H9 (cell line): ENCODE data around the gene SLC38A9. TPM values are rescaled to one million over a fixed set of nuclear protein-coding genes. Genes with fewer than 3 reads are reported as not detected.

ENCODE experiments used
- DNase-seq: peaks from one replicate; pipeline ENCODE4 v3.0.0-alpha.2; 2017
- H2AFZ ChIP-seq: one replicate; pipeline ENCODE4 v1.6.1; 2013; ENCODE audit warnings: mild to moderate bottlenecking, low read length, control low read depth, moderate library complexity
- H2AK5ac ChIP-seq: 2 replicates; pipeline ENCODE4 v1.6.1; 2013; ENCODE audit warnings: low read length, control low read depth, mixed read lengths; ENCODE audit not compliant: insufficient read length
- H2BK120ac ChIP-seq: one replicate; pipeline ENCODE4 v1.6.1; 2013; ENCODE audit warnings: low read depth, mild to moderate bottlenecking, low read length, control low read depth, inconsistent platforms; ENCODE audit not compliant: poor library complexity, severe bottlenecking
- H2BK12ac ChIP-seq: 2 replicates; pipeline ENCODE4 v1.6.1; 2013; ENCODE audit warnings: low read length, control low read depth, mixed read lengths, low read depth; ENCODE audit not compliant: insufficient read length
- H2BK15ac ChIP-seq: 2 replicates; pipeline ENCODE4 v1.6.1; 2013; ENCODE audit warnings: low read depth, low read length, control low read depth
- H2BK20ac ChIP-seq: one replicate; pipeline ENCODE4 v1.6.1; 2013; ENCODE audit warnings: low read depth, mild to moderate bottlenecking, low read length, control low read depth, inconsistent platforms; ENCODE audit not compliant: poor library complexity, severe bottlenecking
- H2BK5ac ChIP-seq: 2 replicates; pipeline ENCODE4 v1.6.1; 2013; ENCODE audit warnings: low read length, control low read depth, mixed read lengths; ENCODE audit not compliant: insufficient read length
- H3K14ac ChIP-seq: 2 replicates; pipeline ENCODE4 v1.6.1; 2013; ENCODE audit warnings: low read length, control low read depth; ENCODE audit not compliant: insufficient read depth
- H3K18ac ChIP-seq: 2 replicates; pipeline ENCODE4 v1.6.1; 2013; ENCODE audit warnings: low read depth, mild to moderate bottlenecking, mixed read lengths, low read length, control low read depth; ENCODE audit not compliant: insufficient read length
- H3K23ac ChIP-seq: 2 replicates; pipeline ENCODE4 v1.6.1; 2013; ENCODE audit warnings: low read length, control low read depth, mixed read lengths, low read depth; ENCODE audit not compliant: insufficient read length
- H3K23me2 ChIP-seq: 2 replicates; pipeline ENCODE4 v1.6.1; 2013; ENCODE audit warnings: low read depth, mild to moderate bottlenecking, mixed read lengths, low read length, control low read depth; ENCODE audit not compliant: insufficient read length, poor library complexity, severe bottlenecking
- H3K27ac ChIP-seq: 2 replicates; pipeline ENCODE4 v1.5.1; 2013; ENCODE audit warnings: low read length, control low read depth, mixed read lengths, low read depth; ENCODE audit not compliant: insufficient read length
- H3K27me3 ChIP-seq: 2 replicates; pipeline ENCODE4 v1.6.1; 2013; ENCODE audit warnings: low read length, control low read depth, inconsistent platforms; ENCODE audit not compliant: insufficient read depth
- H3K4ac ChIP-seq: 2 replicates; pipeline ENCODE4 v1.6.1; 2013; ENCODE audit warnings: low read depth, mild to moderate bottlenecking, control low read depth, inconsistent platforms, low read length, moderate library complexity
- H3K4me1 ChIP-seq: 2 replicates; pipeline ENCODE4 v1.6.1; 2013; ENCODE audit warnings: low read length, control low read depth, inconsistent platforms; ENCODE audit not compliant: insufficient read depth
- H3K4me2 ChIP-seq: 2 replicates; pipeline ENCODE4 v1.6.1; 2013; ENCODE audit warnings: low read length, control low read depth, mixed read lengths; ENCODE audit not compliant: insufficient read length, insufficient read depth
- H3K56ac ChIP-seq: 2 replicates; pipeline ENCODE4 v1.6.1; 2013; ENCODE audit warnings: low read depth, mild to moderate bottlenecking, mixed read lengths, low read length, control low read depth; ENCODE audit not compliant: insufficient read length
- H3K79me1 ChIP-seq: 2 replicates; pipeline ENCODE4 v1.6.1; 2013; ENCODE audit warnings: low read depth, mild to moderate bottlenecking, moderate library complexity, low read length, control low read depth, inconsistent platforms; ENCODE audit not compliant: insufficient read depth, poor library complexity, severe bottlenecking
- H3K79me2 ChIP-seq: 2 replicates; pipeline ENCODE4 v1.6.1; 2013; ENCODE audit warnings: low read length, control low read depth, inconsistent platforms; ENCODE audit not compliant: insufficient read depth
- H3K9ac ChIP-seq: 2 replicates; pipeline ENCODE4 v1.6.1; 2013; ENCODE audit warnings: low read length, control low read depth, mixed read lengths; ENCODE audit not compliant: insufficient read length; ENCODE audit errors: extremely low read depth
- H3K9me3 ChIP-seq: one replicate; pipeline ENCODE4 v1.6.1; 2013; ENCODE audit warnings: low read depth, low read length, inconsistent platforms; ENCODE audit not compliant: control insufficient read depth
- H3T11ph ChIP-seq: one replicate; pipeline ENCODE4 v1.6.1; 2013; ENCODE audit warnings: mild to moderate bottlenecking, low read length, control low read depth, inconsistent platforms
- H4K20me1 ChIP-seq: one replicate; pipeline ENCODE4 v1.6.1; 2013; ENCODE audit not compliant: control insufficient read depth, insufficient read length, insufficient read depth
- H4K5ac ChIP-seq: 2 replicates; pipeline ENCODE4 v1.6.1; 2013; ENCODE audit warnings: low read depth, mild to moderate bottlenecking, mixed read lengths, low read length, control low read depth; ENCODE audit not compliant: insufficient read length
- H4K8ac ChIP-seq: replicated peaks from 2 replicates; pipeline ENCODE4 v1.6.1; 2013; ENCODE audit warnings: low read length, control low read depth, mixed read lengths, low read depth; ENCODE audit not compliant: insufficient read length
- H4K91ac ChIP-seq: 2 replicates; pipeline ENCODE4 v1.6.1; 2013; ENCODE audit warnings: low read depth, mild to moderate bottlenecking, moderate library complexity, mixed read lengths, low read length, control low read depth; ENCODE audit not compliant: insufficient read length
- H3K27ac Mint-ChIP-seq, 3 experiments: 2 replicates in 2 of 3; 3 replicates in 1 of 3; pipeline ENCODE4 v1.8.0; 2020 to 2021; ENCODE audit warnings: mixed read lengths in 3 of 3, mild to moderate bottlenecking in 1 of 3, moderate library complexity in 1 of 3
- H3K27me3 Mint-ChIP-seq: 2 replicates; pipeline ENCODE4 v1.8.0; 2021; ENCODE audit warnings: low read depth, mild to moderate bottlenecking, moderate library complexity, mixed read lengths
- H3K36me3 Mint-ChIP-seq, 3 experiments: 2 replicates in 2 of 3; 3 replicates in 1 of 3; pipeline ENCODE4 v1.8.0; 2020 to 2021; ENCODE audit warnings: low read depth in 3 of 3, mixed read lengths in 3 of 3; ENCODE audit not compliant: insufficient read depth in 1 of 3
- H3K4me1 Mint-ChIP-seq, 2 experiments: 2 replicates each; pipeline ENCODE4 v1.8.0; 2020; ENCODE audit warnings: mixed read lengths in 2 of 2
- H3K4me3 Mint-ChIP-seq, 2 experiments: 2 replicates in 1 of 2; 3 replicates in 1 of 2; pipeline ENCODE4 v1.8.0; 2020 to 2021; ENCODE audit warnings: mild to moderate bottlenecking in 2 of 2, mixed read lengths in 2 of 2, moderate library complexity in 1 of 2
- H3K9me3 Mint-ChIP-seq, 2 experiments: 2 replicates in 1 of 2; 3 replicates in 1 of 2; pipeline ENCODE4 v1.8.0; 2020; ENCODE audit warnings: mild to moderate bottlenecking in 2 of 2, mixed read lengths in 2 of 2, moderate library complexity in 1 of 2
- CTCF ChIP-seq: fragments of 200-600 bp; sonication (generic); conservative IDR thresholded peaks from 3 replicates; pipeline ENCODE4 v1.8.0; 2021; ENCODE audit warnings: antibody characterized with exemption, mild to moderate bottlenecking
- total RNA-seq: library from RNA; stranded (reverse); gene quantifications from 2 replicates; pipeline ENCODE4 v1.2.1, GENCODE V29; 2021

The SLC38A9 gene
- total RNA-seq, 1 experiment from 2014 or later: 48.5 TPM

GRCh38 chr5:55610542-55610941 lies 101.6 kb downstream of the SLC38A9 start:
- H3K9me3 Mint-ChIP-seq: peaks cover 12 to 16% of the 10 kb centered on the region in 2 experiments; a peak in 4 of 5 replicates
- H3K4me1 Mint-ChIP-seq: peaks cover 6 to 7% of the 10 kb centered on the region in 2 experiments
- Histone ChIP-seq H3K23me2 (no peaks in the 10 kb centered on the region), H3K14ac (no peak overlapping the region), H2AK5ac (no peak overlapping the region), H3K9ac (no peak overlapping the region), H2BK120ac (no peak overlapping the region), H3K18ac (no peak overlapping the region), H3K9me3 (no peaks in the 10 kb centered on the region), H2BK5ac (no peak overlapping the region), H4K5ac (no peak overlapping the region), H4K91ac (no peak overlapping the region), H3K56ac (no peak overlapping the region), H3K4me2 (no peak overlapping the region), H3K4me1 (no peaks in the 10 kb centered on the region), H2BK20ac (no peak overlapping the region), H3K79me1 (no peaks in the 10 kb centered on the region), H2BK12ac (no peak overlapping the region), H3K27me3 (no peaks in the 10 kb centered on the region), H3K4ac (no peak overlapping the region), H4K8ac (no peak overlapping the region), H3T11ph (no peak overlapping the region), H2AFZ (no peak overlapping the region), H3K79me2 (no peaks in the 10 kb centered on the region), H3K27ac (no peak overlapping the region), H4K20me1 (no peaks in the 10 kb centered on the region), H2BK15ac (no peak overlapping the region), H3K23ac (no peak overlapping the region)
- peaks cover 2 to 21% (median 15%) of the 10 kb centered on the region in 3 experiments for H3K36me3 Mint-ChIP-seq
- H3K4me3 Mint-ChIP-seq: no peak overlapping the region
- H3K27me3 Mint-ChIP-seq: no peaks in the 10 kb centered on the region
- H3K27ac Mint-ChIP-seq: no peak overlapping the region; a peak in 1 of 7 replicates
- TF ChIP-seq CTCF: no peak
- no peak for DNase-seq
